MM.1S (cell line): ENCODE measurements around the gene PYGM.

ENCODE experiments used
- DNase-seq: peaks from one replicate; pipeline ENCODE4 v3.0.0-alpha.2; 2015
- H2AFZ ChIP-seq: fragments of 300-600 bp; sonication (generic); 2 replicates; pipeline ENCODE4 v1.6.0; 2016; ENCODE audit warnings: antibody characterized with exemption, low read length
- H3F3A ChIP-seq: fragments of 300-600 bp; sonication (generic); 2 replicates; pipeline ENCODE4 v1.6.1; 2016; ENCODE audit warnings: mild to moderate bottlenecking, antibody characterized with exemption, low read length, moderate library complexity, mixed read lengths; ENCODE audit not compliant: insufficient read depth
- H3K27ac ChIP-seq: fragments of 300-600 bp; sonication (generic); 2 replicates; pipeline ENCODE4 v1.5.1; 2016; ENCODE audit warnings: mild to moderate bottlenecking, low read length
- H3K27me3 ChIP-seq: fragments of 300-600 bp; sonication (generic); replicated peaks from 2 replicates; pipeline ENCODE4 v1.6.0; 2016; ENCODE audit warnings: low read length; ENCODE audit not compliant: insufficient read depth
- H3K36me3 ChIP-seq: fragments of 300-600 bp; sonication (generic); replicated peaks from 2 replicates; pipeline ENCODE4 v1.6.1; 2016; ENCODE audit warnings: mild to moderate bottlenecking, low read length, mixed read lengths; ENCODE audit not compliant: insufficient read depth
- H3K4me1 ChIP-seq: fragments of 300-600 bp; sonication (generic); 2 replicates; pipeline ENCODE4 v1.6.1; 2016; ENCODE audit warnings: low read length, mixed read lengths
- H3K4me2 ChIP-seq: fragments of 300-600 bp; sonication (generic); 2 replicates; pipeline ENCODE4 v1.6.0; 2016; ENCODE audit warnings: low read depth, low read length
- H3K4me3 ChIP-seq: fragments of 300-600 bp; sonication (generic); 2 replicates; pipeline ENCODE4 v1.5.1; 2016; ENCODE audit warnings: low read length, mixed read lengths
- H3K79me2 ChIP-seq: fragments of 300-600 bp; sonication (generic); 2 replicates; pipeline ENCODE4 v1.6.1; 2016; ENCODE audit warnings: mixed run types, low read length, mixed read lengths
- H3K9ac ChIP-seq: fragments of 300-600 bp; sonication (generic); 2 replicates; pipeline ENCODE4 v1.6.1; 2016; ENCODE audit warnings: low read length, mixed read lengths
- H3K9me2 ChIP-seq: fragments of 300-600 bp; sonication (generic); replicated peaks from 2 replicates; pipeline ENCODE4 v1.6.1; 2016; ENCODE audit warnings: mild to moderate bottlenecking, low read length, mixed read lengths; ENCODE audit not compliant: insufficient read depth
- H3K9me3 ChIP-seq: fragments of 300-600 bp; sonication (generic); replicated peaks from 2 replicates; pipeline ENCODE4 v1.6.1; 2016; ENCODE audit warnings: mild to moderate bottlenecking, low read length, mixed read lengths; ENCODE audit not compliant: insufficient read depth
- H4K20me1 ChIP-seq: fragments of 300-600 bp; sonication (generic); 2 replicates; pipeline ENCODE4 v1.6.1; 2016; ENCODE audit warnings: mild to moderate bottlenecking, low read length, moderate library complexity, mixed read lengths; ENCODE audit not compliant: insufficient read depth
- CTCF ChIP-seq: fragments of 300-600 bp; sonication (generic); IDR thresholded peaks from 2 replicates; pipeline ENCODE4 v1.5.1; 2016; ENCODE audit warnings: antibody characterized with exemption, low read length, mixed read lengths
- EZH2 ChIP-seq: fragments of 300-600 bp; sonication (generic); optimal IDR thresholded peaks from 2 replicates; pipeline ENCODE3; 2017; ENCODE audit warnings: low read depth, mild to moderate bottlenecking, antibody characterized with exemption, low read length, mixed read lengths
- EZH2phosphoT487 ChIP-seq: fragments of 300-600 bp; sonication (generic); IDR thresholded peaks from 2 replicates; pipeline ENCODE4 v1.6.1; 2018; ENCODE audit warnings: antibody characterized with exemption, low read length

PYGM gene

GRCh38 chr11:64759131-64759721 lies 548 bp downstream of the PYGM start:
- no peak for TF ChIP-seq EZH2
- no peak for TF ChIP-seq EZH2phosphoT487
- no peak for TF ChIP-seq CTCF
- H4K20me1 ChIP-seq: peaks cover 8% of the 10 kb centered on the region
- no peak overlapping the region for H2AFZ ChIP-seq
- no peaks in the 10 kb centered on the region for H3K79me2 ChIP-seq
- no peaks in the 10 kb centered on the region for H3K27me3 ChIP-seq
- peaks cover 32% of the 10 kb centered on the region for H3F3A ChIP-seq
- H3K9ac ChIP-seq: no peak overlapping the region
- no peak for DNase-seq
- no peak overlapping the region for H3K4me3 ChIP-seq
- no peak overlapping the region for H3K4me2 ChIP-seq
- no peak overlapping the region for H3K27ac ChIP-seq
- no peaks in the 10 kb centered on the region for H3K9me3 ChIP-seq
- H3K36me3 ChIP-seq: peaks cover 3% of the 10 kb centered on the region; the same call in 1 of the 2 replicates
- H3K4me1 ChIP-seq: no peaks in the 10 kb centered on the region
- H3K9me2 ChIP-seq: no peaks in the 10 kb centered on the region

- Histone ChIP-seq H3K27me3 (no peaks in the 10 kb centered on the region), H3F3A (peaks cover 25% of the 10 kb centered on the region), H4K20me1 (peaks cover 8% of the 10 kb centered on the region; the same call in 1 of the 2 replicates), H3K27ac (no peak overlapping the region), H3K9ac (no peak overlapping the region), H3K9me3 (no peaks in the 10 kb centered on the region), H3K4me1 (no peaks in the 10 kb centered on the region), H3K9me2 (no peaks in the 10 kb centered on the region), H3K36me3 (peaks cover 2% of the 10 kb centered on the region; the same call in 1 of the 2 replicates), H2AFZ (no peak overlapping the region), H3K79me2 (no peaks in the 10 kb centered on the region), H3K4me2 (no peak overlapping the region), H3K4me3 (no peak overlapping the region)
- DNase-seq: no peak
- TF ChIP-seq CTCF (no peak), EZH2phosphoT487 (no peak), EZH2 (no peak)
Observed at GRCh38 chr11:64758330-64759079, 1.3 kb downstream of the PYGM start.

GRCh38 chr11:64757549-64758329 lies 2.0 kb downstream of the PYGM start:
- TF ChIP-seq CTCF (no peak), EZH2phosphoT487 (no peak), EZH2 (no peak)
- H3K4me3 ChIP-seq: no peak overlapping the region
- H2AFZ ChIP-seq: no peak overlapping the region
- no peak overlapping the region for H3K4me2 ChIP-seq
- H4K20me1 ChIP-seq: 0 out of 2 replicates have a peak, but pooled peaks cover 1% of the 10 kb centered on the region
- no peaks in the 10 kb centered on the region for H3K27me3 ChIP-seq
- no peaks in the 10 kb centered on the region for H3K9me3 ChIP-seq
- H3K9me2 ChIP-seq: no peaks in the 10 kb centered on the region
- no peak overlapping the region for H3K27ac ChIP-seq
- no peaks in the 10 kb centered on the region for H3K4me1 ChIP-seq
- no peak for DNase-seq
- no peaks in the 10 kb centered on the region for H3K79me2 ChIP-seq
- H3F3A ChIP-seq: peaks cover 18% of the 10 kb centered on the region
- H3K36me3 ChIP-seq: no peaks in the 10 kb centered on the region
- no peak overlapping the region for H3K9ac ChIP-seq
